Gastrocnemius medialis (tissue), 4 donors: Measurements from ENCODE around the gene MARCHF9. TPM values are rescaled to one million over a fixed set of nuclear protein-coding genes. Genes with fewer than 3 reads are reported as not detected.

Experiments used
- ATAC-seq, 2 donors: fragments of 150-250 bp; one replicate each; pipeline ENCODE4 v1.9.1; 2016
- DNase-seq, 2 donors: peaks; one replicate each; pipeline ENCODE4 v3.0.0-alpha.2; 2019
- H3K27ac ChIP-seq, 4 donors: fragments of 200-600 bp; sonication (generic); 1 replicate in 1 of 4; 2 replicates in 3 of 4; pipeline ENCODE4 v1.5.1; 2016 to 2018; ENCODE audit warnings: mild to moderate bottlenecking in 2 of 4, moderate library complexity in 1 of 4
- H3K27me3 ChIP-seq, 3 donors: fragments of 200-600 bp; sonication (generic) in 2 of 3; 1 replicate in 1 of 3; 2 replicates in 2 of 3; pipeline versions ENCODE4 v1.5.1 to v1.6.0; 2016 to 2019; ENCODE audit warnings: mild to moderate bottlenecking in 1 of 3, moderate library complexity in 1 of 3
- H3K36me3 ChIP-seq, 2 donors: fragments of 200-600 bp; sonication (generic) in 1 of 2; one replicate each; pipeline ENCODE4 v1.5.1; 2017 to 2018
- H3K4me1 ChIP-seq, 2 donors: fragments of 200-600 bp; sonication (generic) in 1 of 2; one replicate each; pipeline ENCODE4 v1.5.1; 2016 to 2017; ENCODE audit warnings: mild to moderate bottlenecking in 2 of 2
- H3K4me3 ChIP-seq, 4 donors: fragments of 200-600 bp; sonication (generic) in 3 of 4; 1 replicate in 1 of 4; 2 replicates in 3 of 4; pipeline ENCODE4 v1.5.1; 2016 to 2019; ENCODE audit warnings: mild to moderate bottlenecking in 2 of 4
- H3K9me3 ChIP-seq, 3 donors: fragments of 200-600 bp; sonication (generic) in 2 of 3; 1 replicate in 1 of 3; 2 replicates in 2 of 3; pipeline ENCODE4 v1.5.1; 2016 to 2019
- POLR2A ChIP-seq, 2 donors: fragments of 450-650 bp; IDR thresholded peaks; one replicate each; pipeline ENCODE4 v1.6.1; 2017; ENCODE audit warnings: antibody characterized with exemption in 2 of 2, mild to moderate bottlenecking in 2 of 2, moderate library complexity in 2 of 2
- in situ Hi-C, 4 donors: fragments of 200-750 bp; cut with MboI; loops; one replicate each; pipeline versions ENCODE4 v1.15.0 to v1.8.0; 2017; ENCODE audit warnings: low sequenced_read_pairs in 4 of 4
- intact Hi-C: fragments of 100-400 bp; cut with DNase I; formaldehyde crosslinking; loops from one replicate; pipeline ENCODE4 v1.15.1; 2023; ENCODE audit warnings: low total_unique reads
- total RNA-seq, 4 donors: library from RNA; depleted of rRNA; stranded (reverse); fragments of >200 nt; gene quantifications; one replicate each; pipeline versions ENCODE4 v1.1.0 to v1.2.3, GENCODE V29; 2016
- TF ChIP-seq, protein P1 (sequence below), 5 experiments: fragments of 450-650 bp in 3 of 5; fragments of 200-600 bp in 2 of 5; sonication (generic) in 2 of 5; IDR thresholded peaks in 4 of 5; conservative IDR thresholded peaks in 1 of 5; 1 replicate in 4 of 5; 2 replicates in 1 of 5; pipeline ENCODE4 v1.5.1; 2016 to 2019; ENCODE audit warnings: antibody characterized with exemption in 5 of 5, mild to moderate bottlenecking in 3 of 5, moderate library complexity in 3 of 5

MARCHF9 gene
- total RNA-seq, 4 donors from 2014 or later = 4.8 to 11.3 (median 7.9) TPM

DNA sequence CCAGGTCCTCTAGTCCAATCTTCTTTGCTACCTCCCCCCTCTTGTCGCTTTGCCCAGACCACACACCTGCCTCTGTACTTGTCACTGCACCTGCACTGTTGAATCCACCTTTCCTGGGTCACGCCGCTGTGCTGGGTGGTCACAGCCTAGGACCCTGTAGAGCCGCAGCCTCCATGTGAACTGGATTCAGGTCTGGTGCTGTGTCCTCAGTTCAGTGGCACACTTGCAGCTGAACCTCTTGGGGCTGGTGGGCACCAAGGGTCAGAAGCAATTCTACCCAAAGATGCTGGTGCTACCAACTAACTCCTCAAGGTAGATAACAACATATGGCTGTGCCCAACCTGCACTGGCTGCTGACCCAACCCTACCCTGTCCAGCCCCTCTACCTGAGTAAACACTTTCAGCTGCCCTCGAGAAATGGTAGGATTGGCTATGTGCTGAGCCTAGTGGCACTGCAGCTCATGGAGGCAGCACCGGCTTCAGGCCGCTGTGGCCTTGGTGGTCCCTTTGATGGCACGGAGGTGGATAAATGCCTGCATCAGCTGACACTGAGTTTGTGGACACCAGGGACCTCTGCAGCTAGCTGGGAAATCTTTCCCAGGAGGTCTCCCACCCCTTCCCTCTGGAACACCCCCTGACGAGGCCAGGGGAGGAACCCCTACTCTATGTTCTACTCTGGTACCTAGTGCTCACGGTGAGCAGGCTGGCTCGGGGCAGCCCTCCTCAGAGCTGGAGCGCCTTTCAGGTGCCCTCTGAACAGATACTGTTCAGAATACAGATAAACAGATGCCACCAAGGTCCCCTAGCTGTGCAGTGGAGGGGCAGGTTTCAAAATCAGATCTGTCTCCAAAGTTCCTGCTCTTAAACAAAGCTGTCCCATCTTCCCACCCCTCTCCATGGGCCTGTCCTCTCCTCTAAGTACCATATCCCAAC lies 30.6 kb upstream of the MARCHF9 start:
- H3K27me3 ChIP-seq = peaks cover 25 to 41% (median 39%) of the 10 kb centered on the region in 3 donors
- peaks cover 4 to 19% of the 10 kb centered on the region in 2 donors for H3K4me1 ChIP-seq
- H3K4me3 ChIP-seq = no peak overlapping the region
- TF ChIP-seq POLR2A (IDR thresholded peaks at IDR 0.05) = no peak
- TF ChIP-seq, protein P1, sequence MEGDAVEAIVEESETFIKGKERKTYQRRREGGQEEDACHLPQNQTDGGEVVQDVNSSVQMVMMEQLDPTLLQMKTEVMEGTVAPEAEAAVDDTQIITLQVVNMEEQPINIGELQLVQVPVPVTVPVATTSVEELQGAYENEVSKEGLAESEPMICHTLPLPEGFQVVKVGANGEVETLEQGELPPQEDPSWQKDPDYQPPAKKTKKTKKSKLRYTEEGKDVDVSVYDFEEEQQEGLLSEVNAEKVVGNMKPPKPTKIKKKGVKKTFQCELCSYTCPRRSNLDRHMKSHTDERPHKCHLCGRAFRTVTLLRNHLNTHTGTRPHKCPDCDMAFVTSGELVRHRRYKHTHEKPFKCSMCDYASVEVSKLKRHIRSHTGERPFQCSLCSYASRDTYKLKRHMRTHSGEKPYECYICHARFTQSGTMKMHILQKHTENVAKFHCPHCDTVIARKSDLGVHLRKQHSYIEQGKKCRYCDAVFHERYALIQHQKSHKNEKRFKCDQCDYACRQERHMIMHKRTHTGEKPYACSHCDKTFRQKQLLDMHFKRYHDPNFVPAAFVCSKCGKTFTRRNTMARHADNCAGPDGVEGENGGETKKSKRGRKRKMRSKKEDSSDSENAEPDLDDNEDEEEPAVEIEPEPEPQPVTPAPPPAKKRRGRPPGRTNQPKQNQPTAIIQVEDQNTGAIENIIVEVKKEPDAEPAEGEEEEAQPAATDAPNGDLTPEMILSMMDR (IDR thresholded peaks at IDR 0.05 in 4 of 5, conservative IDR thresholded peaks at IDR 0.05 in 1 of 5) = no peak
- no peak for DNase-seq
- no peak for ATAC-seq
- H3K27ac ChIP-seq = no peak overlapping the region
- intact Hi-C loops (no loop called here), in situ Hi-C loops (no loop called here)
- no peaks in the 10 kb centered on the region for H3K9me3 ChIP-seq
- peaks cover 2 to 19% of the 10 kb centered on the region in 2 donors for H3K36me3 ChIP-seq

DNA sequence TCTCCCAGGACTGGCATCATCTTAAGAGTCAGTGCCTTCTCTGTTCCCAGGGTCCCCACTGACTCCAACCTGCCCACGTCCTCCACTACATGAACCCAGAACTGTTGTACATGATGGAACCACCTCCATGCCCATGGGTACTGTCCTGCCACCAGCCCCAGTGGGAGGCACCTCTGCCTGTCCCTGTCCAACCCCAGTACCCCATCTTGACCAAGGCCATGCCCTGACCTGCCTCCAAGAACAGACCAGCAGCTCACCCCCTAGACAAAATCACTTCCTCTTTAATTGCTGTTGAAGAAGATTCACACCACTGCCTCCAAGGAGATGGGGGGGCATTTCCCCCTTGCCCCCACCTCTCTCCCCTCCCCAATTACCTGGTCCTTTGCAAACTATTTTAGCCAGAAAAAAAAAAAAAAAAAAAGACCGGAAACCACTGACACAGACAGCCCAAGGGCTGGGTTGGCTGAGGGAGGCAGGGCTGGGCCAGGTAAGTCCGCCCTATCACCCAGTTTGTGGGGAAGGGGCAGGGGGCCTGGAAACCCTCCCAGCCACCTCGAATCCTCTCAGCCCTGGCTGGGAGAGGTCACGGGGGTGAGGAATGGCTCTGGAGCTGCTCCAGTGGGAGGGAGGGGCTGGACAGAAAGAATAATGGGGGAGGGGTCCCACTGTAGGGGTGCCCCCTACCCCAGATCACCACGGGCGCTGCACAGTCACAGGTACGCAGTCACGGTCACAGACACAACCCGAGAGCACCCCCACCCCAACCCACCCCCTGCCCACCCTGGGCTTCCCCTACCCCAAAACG lies 29.8 kb upstream of the MARCHF9 start:
- no peak overlapping the region for H3K27ac ChIP-seq
- in situ Hi-C loops = no loop called here
- intact Hi-C loops = no loop called here
- DNase-seq (no peak), ATAC-seq (no peak)
- peaks cover 27 to 42% (median 41%) of the 10 kb centered on the region in 3 donors for H3K27me3 ChIP-seq
- no peak for TF ChIP-seq POLR2A (IDR thresholded peaks at IDR 0.05)
- TF ChIP-seq, protein P1 (IDR thresholded peaks at IDR 0.05 in 4 of 5, conservative IDR thresholded peaks at IDR 0.05 in 1 of 5) = no peak
- H3K4me3 ChIP-seq = no peak overlapping the region
- peaks cover 4 to 19% of the 10 kb centered on the region in 2 donors for H3K4me1 ChIP-seq
- peaks cover 0 to 11% of the 10 kb centered on the region in 2 donors for H3K36me3 ChIP-seq
- no peaks in the 10 kb centered on the region for H3K9me3 ChIP-seq

DNA sequence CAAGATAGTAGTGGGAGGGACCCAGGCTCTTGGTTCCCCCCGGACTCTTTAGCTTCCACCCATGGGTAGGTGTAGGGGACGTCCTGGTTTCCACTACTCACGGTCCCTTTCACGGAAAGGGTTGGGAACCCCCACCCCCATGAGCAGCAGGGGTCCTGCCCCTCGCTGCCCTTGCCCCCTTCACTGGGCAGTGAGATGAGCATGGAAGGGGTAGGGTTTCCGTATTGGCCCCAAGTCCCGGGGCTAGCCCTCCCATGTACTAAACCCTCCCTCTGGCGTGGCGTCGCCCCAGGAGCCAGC lies 29.1 kb upstream of the MARCHF9 start:
- intact Hi-C loops = no loop called here
- DNase-seq (no peak), ATAC-seq (no peak)
- Histone ChIP-seq H3K9me3 (no peaks in the 10 kb centered on the region), H3K4me1 (peaks cover 4 to 19% of the 10 kb centered on the region in 2 donors), H3K27me3 (peaks cover 29 to 42% (median 41%) of the 10 kb centered on the region in 3 donors), H3K4me3 (peak overlapping the region; percentile 58 to 75 (median 62)), H3K36me3 (peaks cover 0 to 4% of the 10 kb centered on the region in 2 donors), H3K27ac (peak overlapping the region; percentile 22 to 69 (median 60))
- no peak for TF ChIP-seq POLR2A (IDR thresholded peaks at IDR 0.05)
- TF ChIP-seq, protein P1 (IDR thresholded peaks at IDR 0.05 in 4 of 5, conservative IDR thresholded peaks at IDR 0.05 in 1 of 5) = no peak
- in situ Hi-C loops = no loop called here

DNA sequence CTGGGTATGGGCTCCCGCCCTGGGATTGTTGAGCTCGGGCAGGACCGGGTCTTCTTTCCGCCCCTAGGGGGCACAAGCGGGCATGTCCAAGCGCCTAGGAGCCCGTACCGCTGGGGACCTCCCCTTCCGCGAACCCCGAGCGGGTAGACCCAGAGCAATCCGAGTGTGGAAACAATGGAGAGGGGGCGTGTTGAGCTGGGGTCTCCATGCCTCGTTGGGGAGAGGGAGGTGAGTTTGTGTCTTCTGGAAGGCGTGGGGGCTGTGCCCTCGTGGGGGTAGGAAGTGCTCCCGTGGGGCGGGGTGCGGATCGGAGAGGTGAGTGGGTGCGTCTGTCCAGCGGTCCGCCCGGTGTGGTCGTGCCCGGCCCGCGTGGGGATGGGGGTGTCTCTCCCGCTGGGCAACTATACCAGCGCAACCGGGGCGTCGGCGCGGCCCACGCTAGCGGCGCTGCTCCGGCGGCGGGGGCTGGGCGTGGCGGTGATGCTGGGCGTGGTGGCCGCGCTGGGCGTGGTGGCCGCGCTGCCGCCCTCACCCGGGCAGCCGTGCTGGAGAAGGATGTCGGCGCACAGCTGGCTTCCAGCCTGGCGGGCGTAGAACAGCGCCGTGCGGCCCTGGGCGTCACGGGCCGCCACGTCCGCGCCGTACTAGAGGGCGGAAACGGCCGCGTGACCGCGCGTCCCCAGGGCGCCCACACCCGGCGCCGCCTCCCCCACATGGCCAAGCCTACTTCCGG lies 28.6 kb upstream of the MARCHF9 start:
- Histone ChIP-seq H3K9me3 (no peaks in the 10 kb centered on the region), H3K4me1 (peaks cover 4 to 19% of the 10 kb centered on the region in 2 donors), H3K4me3 (peak overlapping the region; percentile 58 to 75 (median 62)), H3K27ac (peak overlapping the region; percentile 50 to 69 (median 60)), H3K27me3 (peaks cover 29 to 42% (median 41%) of the 10 kb centered on the region in 3 donors), H3K36me3 (no peaks in the 10 kb centered on the region)
- intact Hi-C loops = no loop called here
- ATAC-seq (peak; percentile 53 to 66), DNase-seq (peak; percentile 23 to 51)
- in situ Hi-C loops = no loop called here
- peak in 1 of 2 donors; percentile 14 for TF ChIP-seq POLR2A (IDR thresholded peaks at IDR 0.05)
- TF ChIP-seq, protein P1 (IDR thresholded peaks at IDR 0.05 in 4 of 5, conservative IDR thresholded peaks at IDR 0.05 in 1 of 5) = peak in 4 of 5 experiments; percentile 51 to 75 (median 58)
